Ectodermal cell (in vitro differentiated cells): Measurements from ENCODE around the gene SPRN.
"Not testable (repeated sequence)": the region's sequence is repeated elsewhere in the genome, so short reads cannot be mapped to it uniquely, and the experiment has no call there.

ENCODE experiments used
- H3K27ac ChIP-seq: 2 replicates; pipeline ENCODE4 v1.7.0; 2013; ENCODE audit warnings: mild to moderate bottlenecking, low read depth, low read length; ENCODE audit not compliant: insufficient read depth, poor library complexity, severe bottlenecking
- H3K27me3 ChIP-seq: 2 replicates; pipeline ENCODE4 v1.7.0; 2013; ENCODE audit warnings: mild to moderate bottlenecking, low read length; ENCODE audit not compliant: insufficient read depth, control insufficient read depth, poor library complexity, severe bottlenecking
- H3K36me3 ChIP-seq: one replicate; pipeline ENCODE4 v1.7.0; 2013; ENCODE audit warnings: low read length; ENCODE audit not compliant: control insufficient read depth, insufficient read depth
- H3K4me1 ChIP-seq: one replicate; pipeline ENCODE4 v1.7.0; 2013; ENCODE audit warnings: low read length; ENCODE audit not compliant: control insufficient read depth, insufficient read depth
- H3K4me3 ChIP-seq: 2 replicates; pipeline ENCODE4 v1.7.0; 2013; ENCODE audit warnings: low read depth, low read length, control low read depth; ENCODE audit not compliant: insufficient read depth
- H3K9me3 ChIP-seq: 2 replicates; pipeline ENCODE4 v1.7.0; 2013; ENCODE audit warnings: mild to moderate bottlenecking, low read length, moderate library complexity; ENCODE audit not compliant: control insufficient read depth
- WGBS, 2 experiments: methylation state at CpG; one replicate each; pipeline ENCODE4 v1.1.7; 2013; ENCODE audit warnings: missing lambda C conversion rate in 2 of 2; 5-methylcytosine and 5-hydroxymethylcytosine counted together

The SPRN gene

GRCh38 chr10:133439517-133440461 lies 15.4 kb upstream of the SPRN start:
- 85 to 86% methylated on average over 25 of the region's 25 CpGs for WGBS, 2 experiments
- Histone ChIP-seq H3K36me3 (no peaks in the 10 kb centered on the region), H3K27ac (no peak overlapping the region), H3K4me1 (no peaks in the 10 kb centered on the region), H3K27me3 (no peaks in the 10 kb centered on the region), H3K4me3 (no peak overlapping the region), H3K9me3 (peaks cover 3% of the 10 kb centered on the region)

GRCh38 chr10:133438711-133439273 lies 14.4 kb upstream of the SPRN start:
- 71 to 78% methylated on average over 11 of the region's 11 CpGs for WGBS, 2 experiments
- Histone ChIP-seq H3K4me3 (no peak overlapping the region), H3K9me3 (peaks cover 3% of the 10 kb centered on the region), H3K4me1 (no peaks in the 10 kb centered on the region), H3K27me3 (no peaks in the 10 kb centered on the region), H3K36me3 (no peaks in the 10 kb centered on the region), H3K27ac (no peak overlapping the region)

GRCh38 chr10:133432789-133433188 lies 8.4 kb upstream of the SPRN start:
- not testable (repeated sequence) for H3K27me3 ChIP-seq, H3K4me3 ChIP-seq, H3K9me3 ChIP-seq, H3K36me3 ChIP-seq, H3K27ac ChIP-seq, H3K4me1 ChIP-seq
- WGBS, 2 experiments, result 88 to 100% methylated on average over 4 to 6 of the region's 25 CpGs

GRCh38 chr10:133431888-133432613 lies 7.6 kb upstream of the SPRN start:
- 61 to 85% methylated on average over 2 to 4 of the region's 9 CpGs for WGBS, 2 experiments
- H3K9me3 ChIP-seq, H3K27ac ChIP-seq, H3K4me1 ChIP-seq, H3K27me3 ChIP-seq, H3K4me3 ChIP-seq, H3K36me3 ChIP-seq: not testable (repeated sequence)

GRCh38 chr10:133429571-133429970 lies 5.1 kb upstream of the SPRN start:
- H3K36me3 ChIP-seq, H3K27me3 ChIP-seq, H3K4me3 ChIP-seq, H3K4me1 ChIP-seq, H3K9me3 ChIP-seq, H3K27ac ChIP-seq: not testable (repeated sequence)
- WGBS, 2 experiments, result 88 to 92% methylated on average over 3 of the region's 4 CpGs

GRCh38 chr10:133424102-133424501 lies 323 bp downstream of the SPRN start:
- H3K4me1 ChIP-seq, H3K4me3 ChIP-seq, H3K27ac ChIP-seq, H3K9me3 ChIP-seq, H3K36me3 ChIP-seq: not testable (repeated sequence)
- peaks cover 21% of the 10 kb centered on the region for H3K27me3 ChIP-seq
- 0 to 5% methylated on average over 2 to 12 of the region's 46 CpGs for WGBS, 2 experiments

- Histone ChIP-seq H3K27ac (no peak overlapping the region), H3K27me3 (peaks cover 21% of the 10 kb centered on the region), H3K4me1 (no peaks in the 10 kb centered on the region), H3K4me3 (peak overlapping the region; percentile 10), H3K36me3 (peaks cover 6% of the 10 kb centered on the region), H3K9me3 (no peaks in the 10 kb centered on the region)
- 26 to 27% methylated on average over 88 of the region's 88 CpGs for WGBS, 2 experiments
These were observed 1.3 kb downstream of the SPRN start for GRCh38 chr10:133422807-133423771.

- H3K27ac ChIP-seq, result no peak overlapping the region
- no peaks in the 10 kb centered on the region for H3K9me3 ChIP-seq
- peaks cover 7% of the 10 kb centered on the region for H3K36me3 ChIP-seq
- 85% methylated on average over 16 of the region's 16 CpGs for WGBS, 2 experiments
- H3K4me1 ChIP-seq, result no peaks in the 10 kb centered on the region
- peaks cover 21% of the 10 kb centered on the region for H3K27me3 ChIP-seq
- no peak overlapping the region for H3K4me3 ChIP-seq
These were observed 2.1 kb downstream of the SPRN start for GRCh38 chr10:133422223-133422806.

GRCh38 chr10:133421336-133422222 lies 2.8 kb downstream of the SPRN start:
- Histone ChIP-seq H3K9me3 (no peaks in the 10 kb centered on the region), H3K27me3 (peaks cover 21% of the 10 kb centered on the region), H3K36me3 (peaks cover 7% of the 10 kb centered on the region), H3K4me1 (no peaks in the 10 kb centered on the region), H3K27ac (no peak overlapping the region), H3K4me3 (no peak overlapping the region)
- WGBS, 2 experiments, result 86 to 91% methylated on average over 16 to 17 of the region's 17 CpGs
